Activated CD8-positive, alpha-beta memory T cell treated with anti-CD3 and anti-CD28 coated beads for 1 hour (primary cell): Measurements from ENCODE around the gene PAQR4.

Experiments used
- DNase-seq, 2 donors: peaks; one replicate each; pipeline ENCODE4 v3.0.0-alpha.2; 2020; ENCODE audit warnings: low read depth in 1 of 2; ENCODE audit errors: extremely low read depth in 1 of 2

Gene PAQR4

DNA sequence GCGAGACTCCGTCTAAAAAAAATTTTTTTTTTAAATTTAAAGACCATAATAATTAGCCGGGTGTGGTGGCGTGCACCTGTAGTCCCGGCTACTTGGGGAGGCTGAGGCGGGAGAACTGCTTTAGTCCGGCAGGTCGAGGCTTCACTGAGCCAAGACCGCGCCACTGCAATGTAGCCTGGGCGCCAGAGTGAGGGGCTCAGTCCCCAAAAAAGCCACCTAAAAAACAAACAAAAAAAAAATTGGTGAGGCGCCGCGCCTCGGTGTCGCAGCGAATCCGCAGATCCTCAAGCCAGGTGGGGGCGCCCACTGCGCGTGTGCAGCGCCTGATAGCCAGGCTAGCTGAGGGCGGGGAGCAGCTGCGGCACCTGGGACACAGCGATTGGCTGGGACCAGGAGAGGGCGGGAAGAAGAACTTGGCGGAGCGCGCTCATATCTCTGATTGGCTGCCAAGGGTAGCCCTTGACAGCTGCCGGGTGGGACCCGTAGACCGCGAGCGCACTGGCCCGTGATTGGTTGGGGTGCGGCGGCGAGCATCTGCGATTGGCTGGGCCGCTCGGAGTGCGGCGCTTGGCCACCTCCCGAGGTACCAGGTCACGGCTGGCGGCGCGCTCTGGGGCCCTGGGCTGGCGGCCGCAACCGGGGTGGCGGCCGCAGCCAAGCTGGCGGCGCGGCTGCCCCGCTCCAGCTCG lies 34.6 kb downstream of the PAQR4 start:
- DNase-seq = peak; percentile 90 to 91

DNA sequence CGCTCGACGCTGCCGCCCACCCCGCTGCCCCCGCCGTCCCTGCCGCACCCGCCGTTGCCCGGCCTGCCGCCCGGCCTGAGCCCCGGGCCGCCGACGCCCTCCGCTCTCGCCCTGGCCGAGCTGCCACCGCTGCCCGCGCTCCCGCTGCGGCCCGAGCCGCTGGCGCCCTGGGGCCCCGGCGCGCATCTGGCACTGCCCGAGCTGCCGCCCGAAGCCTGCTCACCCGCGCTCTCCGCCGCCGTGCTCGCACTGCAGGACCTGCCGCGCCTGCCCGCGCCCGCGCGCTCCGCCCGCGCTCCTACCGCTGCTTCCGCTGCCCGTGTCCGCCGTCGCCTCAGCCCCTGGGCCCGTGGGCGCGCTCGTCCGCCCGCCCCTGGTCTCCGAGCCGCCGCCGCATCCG lies 35.2 kb downstream of the PAQR4 start:
- no peak for DNase-seq

- no peak for DNase-seq
Observed at GRCh38 chr16:3004781-3005284, 35.7 kb downstream of the PAQR4 start.

GRCh38 chr16:3007059-3007956 lies 38.2 kb downstream of the PAQR4 start:
- no peak for DNase-seq

DNA sequence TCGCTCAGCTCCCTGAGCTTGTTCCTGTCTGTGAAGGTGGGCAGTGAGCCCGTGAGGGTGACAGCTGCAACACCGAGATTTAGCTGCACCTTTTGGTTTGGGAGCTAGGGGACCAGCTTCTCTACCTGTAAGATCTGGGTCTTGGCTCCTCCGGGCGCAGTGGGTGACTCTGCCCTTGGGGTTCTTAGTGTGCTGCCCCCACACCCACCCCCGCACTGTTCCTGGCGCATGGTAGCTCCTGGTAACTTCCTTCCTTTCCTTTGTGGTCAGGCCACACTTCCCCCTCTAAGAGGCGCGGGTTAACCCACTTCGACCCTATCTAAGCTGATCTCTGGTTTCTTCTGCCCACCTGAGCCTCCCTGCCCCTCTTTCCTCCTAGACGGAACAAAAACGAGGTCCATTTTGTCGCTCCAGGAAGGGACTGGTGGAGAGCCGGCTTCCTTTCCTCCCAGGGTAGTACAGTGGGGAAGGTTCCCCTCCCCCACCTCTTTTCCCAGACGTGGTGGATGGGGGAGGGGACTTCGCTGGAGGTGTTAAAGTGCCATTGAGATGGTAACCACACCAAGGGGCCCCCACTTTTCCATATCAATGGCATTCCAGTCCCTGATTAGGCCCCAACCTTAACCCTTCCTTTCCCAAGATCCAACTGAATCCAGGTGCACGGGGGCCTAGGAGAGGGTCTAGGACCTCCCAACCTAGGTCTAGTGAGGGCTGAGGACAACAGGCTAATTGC lies 39.0 kb downstream of the PAQR4 start:
- no peak for DNase-seq

GRCh38 chr16:3008690-3009037 lies 39.5 kb downstream of the PAQR4 start:
- no peak for DNase-seq

DNA sequence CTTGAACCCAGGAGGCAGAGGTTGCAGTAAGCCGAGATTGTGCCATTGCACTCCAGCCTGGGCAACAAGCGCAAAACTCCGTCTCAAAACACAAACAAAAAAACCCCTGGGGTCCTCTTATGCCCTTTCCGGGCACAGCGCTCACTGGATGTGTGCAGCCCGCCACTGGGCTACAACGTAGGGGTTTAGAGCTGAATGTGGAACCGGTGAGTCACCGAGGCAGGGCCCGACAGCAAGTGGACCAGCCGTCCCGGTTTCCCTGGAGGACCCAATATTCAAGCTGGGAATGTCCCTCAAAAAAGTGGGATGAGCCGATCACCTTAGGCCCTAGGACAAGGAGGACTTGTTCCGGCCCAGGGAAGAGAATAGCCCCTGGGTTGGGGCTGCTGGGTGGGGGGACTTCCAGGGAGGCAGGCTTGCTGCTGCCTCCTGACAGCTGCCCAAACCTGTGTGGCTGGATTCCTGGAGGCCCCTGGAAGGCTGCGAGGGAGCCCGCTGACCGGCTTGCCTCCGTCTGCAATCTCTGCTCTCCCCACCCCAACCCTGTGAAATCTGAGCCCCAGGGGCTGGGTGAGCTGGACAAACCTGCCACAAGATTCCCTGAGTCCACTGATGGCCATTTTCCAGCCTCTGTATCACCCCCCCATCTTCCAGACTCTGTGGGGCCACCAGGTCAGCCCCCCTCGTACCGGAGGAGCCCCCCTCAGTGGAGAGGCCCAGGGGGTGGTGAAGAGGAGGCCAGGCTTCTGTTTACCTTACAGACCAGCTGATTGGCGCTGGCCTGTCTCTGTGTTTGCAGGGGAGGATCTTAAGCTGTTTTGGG lies 40.6 kb downstream of the PAQR4 start:
- no peak for DNase-seq

DNA sequence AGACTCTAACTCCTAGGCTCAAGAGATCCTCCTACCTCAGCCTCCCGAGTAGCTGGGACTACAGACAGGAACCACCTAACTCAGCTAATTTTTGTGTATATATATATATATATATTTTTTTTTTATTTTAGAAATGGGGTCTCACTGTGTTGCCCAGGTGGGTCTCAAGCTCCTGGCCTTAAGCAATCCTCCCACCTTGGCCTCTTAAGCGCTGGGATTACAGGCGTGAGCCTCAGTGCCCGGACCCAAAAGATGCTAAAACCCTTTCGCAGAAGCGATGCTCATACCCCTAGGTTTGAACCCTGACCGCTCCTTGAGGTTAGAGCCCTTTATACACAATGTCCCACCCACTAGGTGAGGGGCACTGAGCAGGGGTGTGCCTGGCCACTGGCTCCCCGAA lies 41.4 kb downstream of the PAQR4 start:
- no peak for DNase-seq

DNA sequence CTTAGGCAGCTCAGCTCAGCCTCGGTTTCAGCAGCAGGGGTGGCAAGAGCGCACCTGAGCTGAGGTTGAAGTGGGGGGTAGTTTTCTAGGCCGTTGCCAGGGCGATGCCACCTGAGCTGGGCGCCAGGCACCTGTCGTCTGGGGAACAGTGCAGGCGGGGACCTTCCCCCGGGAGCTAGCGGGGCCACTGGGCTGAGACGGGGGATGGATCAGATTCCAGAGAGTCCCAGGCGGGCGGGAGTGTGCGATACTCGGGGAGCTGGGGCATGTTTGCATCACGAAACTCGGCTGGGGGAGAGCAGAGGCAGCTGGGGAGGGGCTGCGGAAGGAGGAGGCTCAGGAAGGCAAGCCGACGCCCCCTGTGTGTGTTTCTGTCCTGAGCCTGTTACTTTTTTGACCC lies 43.1 kb downstream of the PAQR4 start:
- no peak for DNase-seq

DNA sequence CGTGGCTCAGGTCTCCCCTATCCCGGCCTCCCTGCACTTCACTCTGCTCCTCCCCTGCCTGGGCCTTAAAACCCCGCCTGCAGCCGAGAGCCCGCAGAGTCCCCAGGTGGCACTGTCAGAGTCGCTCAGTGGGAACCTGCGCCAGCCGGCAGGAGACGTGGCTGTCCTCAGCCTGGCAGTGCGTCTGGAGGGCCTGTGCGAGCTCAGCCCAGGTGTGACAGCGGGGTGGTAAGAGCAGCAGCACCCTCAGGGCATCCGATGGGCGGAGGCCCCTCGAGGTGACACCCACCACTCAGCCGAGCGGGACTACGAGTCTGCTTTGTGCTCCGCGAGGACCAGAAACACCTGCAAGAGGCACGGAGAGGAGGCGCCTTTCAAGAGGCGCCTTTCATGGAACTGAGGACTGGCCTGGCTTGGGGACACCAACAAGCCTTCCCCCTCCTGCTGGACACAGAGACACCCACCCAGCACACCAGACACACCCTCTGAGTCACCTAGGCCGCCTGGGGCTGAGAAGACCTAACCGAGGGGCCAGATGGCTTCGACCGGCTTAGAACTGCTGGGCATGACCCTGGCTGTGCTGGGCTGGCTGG lies 43.8 kb downstream of the PAQR4 start, which contains the start of gene CLDN9:
TSS of gene CLDN9 (plus strand) at position 96 of the 593 bp plus-strand sequence. CDS start at position 536, 440 bp downstream.
- DNase-seq = no peak

GRCh38 chr16:3013491-3013951 lies 44.4 kb downstream of the PAQR4 start:
- no peak for DNase-seq

GRCh38 chr16:3013998-3014690 lies 45.0 kb downstream of the PAQR4 start:
- no peak for DNase-seq

- DNase-seq = no peak
Observed at GRCh38 chr16:3014971-3015370, 45.8 kb downstream of the PAQR4 start.

GRCh38 chr16:3015865-3016521 lies 46.8 kb downstream of the PAQR4 start:
- no peak for DNase-seq

DNA sequence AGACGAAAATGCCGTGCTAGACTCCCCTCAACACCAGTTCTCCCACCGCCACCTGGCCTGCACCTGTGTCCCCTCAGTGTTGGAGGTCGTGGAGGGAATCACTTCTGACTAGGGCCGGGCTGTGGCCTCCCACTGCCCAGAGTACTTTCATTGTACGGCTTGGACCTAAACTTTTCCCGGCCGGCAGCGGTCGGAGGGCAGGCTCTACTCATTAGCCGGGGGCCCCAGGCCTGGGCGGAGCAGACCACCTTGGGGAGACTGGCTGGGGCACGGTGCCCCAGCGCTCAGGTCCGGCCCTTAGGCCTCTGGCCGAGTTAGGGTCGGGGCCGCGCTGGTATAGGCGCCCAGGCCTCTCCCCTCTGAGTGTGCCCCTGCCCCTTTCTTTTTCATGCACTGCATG lies 48.2 kb downstream of the PAQR4 start:
- no peak for DNase-seq

DNA sequence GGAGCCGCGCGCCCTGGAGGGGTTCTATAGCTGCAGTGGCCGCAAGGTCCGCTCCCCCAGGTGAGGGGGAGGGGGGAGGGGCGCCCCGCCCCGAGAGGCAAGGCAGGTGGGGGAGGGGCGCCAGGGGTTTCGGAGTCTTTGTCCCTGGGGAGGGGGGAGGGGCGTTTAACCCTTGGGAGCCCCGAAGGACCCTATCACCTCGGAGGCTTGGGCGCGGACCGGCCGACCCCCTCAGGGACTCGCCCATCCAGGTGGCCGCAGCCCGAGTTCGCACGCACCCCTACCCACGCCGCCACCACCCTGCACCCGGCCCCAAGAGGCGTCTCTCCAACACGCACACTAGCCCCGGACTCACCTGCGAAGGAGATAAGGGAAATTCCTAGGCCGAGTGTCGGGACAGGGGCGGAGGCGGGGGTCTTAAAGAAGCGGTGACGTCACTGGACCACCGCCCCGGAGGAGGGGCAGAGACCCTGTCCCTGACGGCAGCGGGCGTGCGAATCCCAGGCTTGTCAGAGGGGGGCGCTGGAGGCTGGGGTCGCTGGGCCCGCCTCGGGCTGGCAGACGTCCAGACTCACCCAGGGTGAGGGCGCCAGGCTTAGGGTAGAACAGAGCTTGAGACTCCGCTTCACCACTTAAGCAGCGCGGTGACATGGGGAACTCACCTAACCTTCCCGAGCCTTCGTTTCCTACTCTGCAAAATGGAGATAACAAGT lies 48.8 kb downstream of the PAQR4 start, which contains the start of gene CLDN6:
TSS of gene CLDN6 (minus strand) at position 390 of the 713 bp plus-strand sequence. CDS start 2,162 bp downstream, outside the sequence.
- no peak for DNase-seq

DNA sequence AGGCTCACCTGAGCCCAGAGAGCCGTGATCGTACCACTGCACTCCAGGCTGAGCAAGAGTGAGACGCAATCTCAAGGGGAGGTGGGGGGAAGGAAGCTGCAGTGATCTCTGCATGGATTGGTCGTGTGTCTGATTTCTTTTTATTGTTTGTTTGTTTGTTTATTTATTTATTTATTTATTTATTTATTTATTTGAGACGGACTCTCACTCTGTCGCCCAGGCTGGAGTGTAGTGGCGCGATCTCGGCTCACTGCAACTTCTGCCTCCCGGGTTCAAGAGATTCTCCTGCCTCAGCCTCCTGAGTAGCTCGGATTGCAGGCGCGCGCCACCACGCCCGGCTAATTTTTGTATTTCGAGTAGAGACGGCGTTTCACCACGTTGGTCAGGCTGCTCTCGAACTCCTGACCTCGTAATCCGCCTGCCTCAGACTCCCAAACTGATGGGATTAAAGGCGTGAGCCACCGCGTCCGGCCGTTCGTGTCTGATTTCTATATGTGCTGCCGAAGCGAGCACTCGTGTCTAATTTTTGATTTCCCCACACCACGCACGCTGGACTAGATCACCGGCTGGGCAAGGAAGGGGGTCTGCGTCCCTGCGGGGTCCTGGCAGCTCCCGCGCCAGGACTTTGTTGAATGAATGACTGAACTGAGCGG lies 50.6 kb downstream of the PAQR4 start:
- no peak for DNase-seq

DNA sequence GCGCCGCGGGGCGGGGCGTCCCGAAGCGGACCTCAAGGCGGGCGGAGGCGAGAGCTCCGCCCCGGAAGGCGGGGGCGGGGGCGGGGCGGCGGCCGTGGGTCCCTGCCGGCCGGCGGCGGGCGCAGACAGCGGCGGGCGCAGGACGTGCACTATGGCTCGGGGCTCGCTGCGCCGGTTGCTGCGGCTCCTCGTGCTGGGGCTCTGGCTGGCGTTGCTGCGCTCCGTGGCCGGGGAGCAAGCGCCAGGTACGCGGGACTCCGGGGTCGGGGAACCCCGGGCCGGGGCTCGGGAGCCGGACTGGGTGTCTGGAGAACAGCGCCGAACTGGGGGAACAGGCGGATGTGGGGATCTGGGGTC lies 51.1 kb downstream of the PAQR4 start, which contains the start of gene TNFRSF12A:
TSS of gene TNFRSF12A (plus strand) at position 122 of the 357 bp plus-strand sequence. CDS start at position 152, 30 bp downstream.
- peak in 1 of 2 donors; percentile 54 for DNase-seq
